GM23248 (cell line): ENCODE data around the gene SLC35F2. TPM values are rescaled to one million over a fixed set of nuclear protein-coding genes. Genes with fewer than 3 reads are reported as not detected.

Source experiments
- DNase-seq: peaks from one replicate; pipeline ENCODE4 v3.0.0-alpha.2; 2015
- H2AFZ ChIP-seq: fragments of 200-600 bp; sonication (generic); 2 replicates; pipeline ENCODE4 v1.6.1; 2016; ENCODE audit warnings: antibody characterized with exemption
- H3F3A ChIP-seq: fragments of 200-600 bp; sonication (generic); 2 replicates; pipeline ENCODE4 v1.6.1; 2016; ENCODE audit warnings: mild to moderate bottlenecking, antibody characterized with exemption, mixed run types; ENCODE audit not compliant: insufficient read depth
- H3K27ac ChIP-seq: fragments of 200-600 bp; sonication (generic); 2 replicates; pipeline ENCODE4 v1.5.1; 2016; ENCODE audit warnings: mild to moderate bottlenecking
- H3K27me3 ChIP-seq: fragments of 200-600 bp; sonication (generic); replicated peaks from 2 replicates; pipeline ENCODE4 v1.6.1; 2016; ENCODE audit warnings: mild to moderate bottlenecking; ENCODE audit not compliant: insufficient read depth
- H3K36me3 ChIP-seq: fragments of 200-600 bp; sonication (generic); 2 replicates; pipeline ENCODE4 v1.6.1; 2016; ENCODE audit warnings: low read depth, mild to moderate bottlenecking
- H3K4me1 ChIP-seq: fragments of 200-600 bp; sonication (generic); 2 replicates; pipeline ENCODE4 v1.6.1; 2016; ENCODE audit warnings: mild to moderate bottlenecking; ENCODE audit not compliant: insufficient read depth
- H3K4me2 ChIP-seq: fragments of 200-600 bp; sonication (generic); one replicate; pipeline ENCODE4 v1.6.1; 2016; ENCODE audit warnings: mild to moderate bottlenecking; ENCODE audit not compliant: unreplicated experiment
- H3K4me3 ChIP-seq: fragments of 200-600 bp; sonication (generic); 2 replicates; pipeline ENCODE4 v1.5.1; 2016; ENCODE audit warnings: mild to moderate bottlenecking
- H3K79me2 ChIP-seq: fragments of 200-600 bp; sonication (generic); 2 replicates; pipeline ENCODE4 v1.6.1; 2016; ENCODE audit warnings: mild to moderate bottlenecking; ENCODE audit not compliant: insufficient read depth
- H3K9ac ChIP-seq: fragments of 200-600 bp; sonication (generic); 2 replicates; pipeline ENCODE4 v1.6.1; 2016; ENCODE audit warnings: mild to moderate bottlenecking
- H3K9me2 ChIP-seq: fragments of 200-600 bp; sonication (generic); 2 replicates; pipeline ENCODE4 v1.6.1; 2016; ENCODE audit warnings: mixed run types, mild to moderate bottlenecking, moderate library complexity; ENCODE audit not compliant: insufficient read depth
- H3K9me3 ChIP-seq: fragments of 200-600 bp; sonication (generic); one replicate; pipeline ENCODE4 v1.6.1; 2017; ENCODE audit warnings: low read depth
- H4K20me1 ChIP-seq: fragments of 200-600 bp; sonication (generic); 2 replicates; pipeline ENCODE4 v1.6.0; 2016; ENCODE audit not compliant: insufficient read depth
- EZH2 ChIP-seq: fragments of 200-600 bp; sonication (generic); IDR thresholded peaks from 2 replicates; pipeline ENCODE4 v1.6.1; 2018; ENCODE audit warnings: antibody characterized with exemption, mild to moderate bottlenecking; ENCODE audit not compliant: insufficient read depth, poor library complexity, severe bottlenecking
- EZH2phosphoT487 ChIP-seq: fragments of 200-600 bp; sonication (generic); IDR thresholded peaks from 2 replicates; pipeline ENCODE4 v1.6.1; 2018; ENCODE audit warnings: antibody characterized with exemption, moderate library complexity, mild to moderate bottlenecking, low read depth; ENCODE audit not compliant: insufficient read depth
- WGBS, 2 experiments: methylation state at CpG; one replicate each; pipeline ENCODE4 v1.1.6; 2015 to 2017; ENCODE audit warnings: low lambda C conversion rate in 2 of 2, low coverage in 1 of 2; ENCODE audit errors: missing lambda C conversion rate in 2 of 2; 5-methylcytosine and 5-hydroxymethylcytosine counted together
- in situ Hi-C: fragments of 300-500 bp; cut with MboI; formaldehyde crosslinking; loops from 2 replicates; pipeline ENCODE4 v1.15.0; 2020
- polyA plus RNA-seq: library from polyadenylated mRNA; unstranded; fragments of >200 nt; fragmentation: Nextera tagmentation; extraction: Ambion mirVana; gene quantifications from 2 replicates; pipeline ENCODE4 v1.2.1, GENCODE V29; 2016
- total RNA-seq: library from RNA; depleted of rRNA; stranded (reverse); fragments of >200 nt; shearing (Covaris generic); gene quantifications from 2 replicates; pipeline ENCODE4 v1.2.3, GENCODE V29; 2014

Gene SLC35F2
- total and polyA plus RNA-seq, 2 experiments from 2014 or later = 12.4 to 12.9 TPM

- Histone ChIP-seq H3K36me3 (no peaks in the 10 kb centered on the region), H3K4me2 (no peak overlapping the region), H2AFZ (no peak overlapping the region), H3K79me2 (no peaks in the 10 kb centered on the region), H3K4me3 (no peak overlapping the region), H3K27me3 (no peaks in the 10 kb centered on the region), H4K20me1 (no peaks in the 10 kb centered on the region), H3K4me1 (no peaks in the 10 kb centered on the region), H3K9me3 (no peaks in the 10 kb centered on the region), H3K9me2 (no peaks in the 10 kb centered on the region), H3K9ac (no peak overlapping the region), H3K27ac (no peak overlapping the region), H3F3A (no peaks in the 10 kb centered on the region)
- in situ Hi-C loops = no loop called here
- DNase-seq = no peak
- 86 to 90% methylated on average over 9 of the region's 9 CpGs for WGBS, 2 experiments
- TF ChIP-seq EZH2phosphoT487 (no peak), EZH2 (no peak)
Observed at GRCh38 chr11:107751082-107751481, 107.5 kb downstream of the SLC35F2 start.

DNA sequence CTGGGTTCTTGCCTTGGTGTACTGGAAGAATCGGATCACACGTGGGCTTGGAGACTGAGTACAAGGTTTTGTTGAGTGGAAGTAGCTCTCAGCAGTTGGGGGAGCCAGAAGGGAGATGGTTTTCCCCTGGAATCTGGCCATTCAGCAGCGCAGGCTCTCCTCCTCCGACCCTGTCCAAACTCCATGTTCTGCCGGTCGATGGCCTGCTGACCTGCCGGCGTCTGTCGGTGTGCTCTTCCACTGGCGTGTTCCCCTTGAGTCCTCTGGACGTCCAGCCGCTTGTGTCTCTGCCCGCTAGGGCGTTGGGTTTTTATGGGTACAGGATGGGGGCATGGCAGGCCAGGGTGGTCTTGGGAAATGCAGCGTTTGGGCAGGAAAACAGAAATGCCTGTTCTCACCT, 108.3 kb downstream of the SLC35F2 start:
- in situ Hi-C loops = no loop called here
- Histone ChIP-seq H2AFZ (no peak overlapping the region), H3K36me3 (no peaks in the 10 kb centered on the region), H3K9me3 (no peaks in the 10 kb centered on the region), H3K79me2 (no peaks in the 10 kb centered on the region), H3K4me1 (no peaks in the 10 kb centered on the region), H3K4me3 (no peak overlapping the region), H3K4me2 (no peak overlapping the region), H3K9me2 (no peaks in the 10 kb centered on the region), H3K27ac (no peak overlapping the region), H3F3A (no peaks in the 10 kb centered on the region), H4K20me1 (no peaks in the 10 kb centered on the region), H3K9ac (no peak overlapping the region), H3K27me3 (no peaks in the 10 kb centered on the region)
- DNase-seq = no peak
- TF ChIP-seq EZH2 (no peak), EZH2phosphoT487 (no peak)
- WGBS, 2 experiments = 86 to 89% methylated on average over 15 of the region's 15 CpGs

DNA sequence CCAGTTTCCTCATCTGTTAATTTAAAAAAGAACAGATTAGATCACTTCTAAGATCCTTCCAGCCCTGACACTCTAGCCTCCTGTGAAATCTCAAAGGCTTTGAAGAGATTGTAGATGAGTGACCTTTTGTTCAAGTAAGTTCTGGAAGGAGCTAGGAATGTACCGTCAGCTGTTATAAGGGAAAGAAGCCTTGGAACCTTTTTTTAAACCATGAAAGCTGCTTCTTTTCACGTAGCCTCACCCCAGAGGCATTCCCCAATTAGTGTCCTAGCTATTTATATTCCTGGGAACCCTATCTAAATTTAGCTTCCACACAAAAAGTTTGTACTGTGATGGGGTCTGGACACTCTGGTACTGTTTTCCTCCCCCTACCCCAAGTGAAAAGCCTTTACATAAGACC, 111.0 kb downstream of the SLC35F2 start:
- no peak overlapping the region for H3K4me3 ChIP-seq
- no peak overlapping the region for H3K9ac ChIP-seq
- WGBS, 2 experiments = 33 to 42% methylated on average over 2 of the region's 2 CpGs
- H4K20me1 ChIP-seq = no peaks in the 10 kb centered on the region
- in situ Hi-C loops = no loop called here
- no peaks in the 10 kb centered on the region for H3K79me2 ChIP-seq
- no peaks in the 10 kb centered on the region for H3K9me3 ChIP-seq
- no peak for DNase-seq
- H3F3A ChIP-seq = no peaks in the 10 kb centered on the region
- 0 out of 2 replicates have a peak, but pooled peaks cover 6% of the 10 kb centered on the region for H3K27me3 ChIP-seq
- no peaks in the 10 kb centered on the region for H3K36me3 ChIP-seq
- no peak overlapping the region for H2AFZ ChIP-seq
- no peaks in the 10 kb centered on the region for H3K4me1 ChIP-seq
- no peak overlapping the region for H3K4me2 ChIP-seq
- H3K27ac ChIP-seq = no peak overlapping the region
- H3K9me2 ChIP-seq = no peaks in the 10 kb centered on the region
- TF ChIP-seq EZH2phosphoT487 (no peak), EZH2 (no peak)

GRCh38 chr11:107744736-107745135, 113.9 kb downstream of the SLC35F2 start:
- H3K79me2 ChIP-seq = no peaks in the 10 kb centered on the region
- TF ChIP-seq EZH2phosphoT487 (no peak), EZH2 (no peak)
- in situ Hi-C loops = no loop called here

DNA sequence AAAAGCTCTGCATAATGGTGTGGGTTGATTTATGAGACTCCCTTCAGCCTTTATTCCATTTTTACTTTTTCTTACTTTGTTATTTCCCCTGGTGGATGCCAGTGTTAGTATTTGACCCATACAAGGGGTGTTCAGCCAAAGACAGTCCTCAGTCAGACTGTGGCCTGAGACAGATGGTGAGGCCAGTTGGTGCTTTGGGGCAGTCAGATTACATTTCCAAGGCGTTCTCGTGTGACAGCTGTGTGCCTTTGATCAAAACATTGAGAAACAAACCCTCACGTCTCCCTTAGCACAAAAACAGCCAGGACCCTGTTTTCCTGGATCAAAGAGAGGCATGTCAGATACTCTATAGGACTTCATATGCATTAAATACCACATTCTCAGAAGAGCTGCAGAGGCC, 115.4 kb downstream of the SLC35F2 start:
- no peaks in the 10 kb centered on the region for H3K36me3 ChIP-seq
- H3K4me3 ChIP-seq = no peak overlapping the region
- TF ChIP-seq EZH2phosphoT487 (no peak), EZH2 (no peak)
- H3K27ac ChIP-seq = no peak overlapping the region
- no peaks in the 10 kb centered on the region for H3K79me2 ChIP-seq
- no peaks in the 10 kb centered on the region for H3K9me3 ChIP-seq
- H4K20me1 ChIP-seq = no peaks in the 10 kb centered on the region
- in situ Hi-C loops = no loop called here
- H3K9ac ChIP-seq = no peak overlapping the region
- WGBS, 2 experiments = 52 to 56% methylated on average over 3 of the region's 3 CpGs
- no peaks in the 10 kb centered on the region for H3K9me2 ChIP-seq
- H3F3A ChIP-seq = no peaks in the 10 kb centered on the region
- no peak for DNase-seq
- no peak overlapping the region for H2AFZ ChIP-seq
- no peak overlapping the region for H3K4me2 ChIP-seq
- H3K4me1 ChIP-seq = no peaks in the 10 kb centered on the region
- H3K27me3 ChIP-seq = 0 out of 2 replicates have a peak, but pooled peaks cover 6% of the 10 kb centered on the region

More at GRCh38 chr11:107744736-107745135, 113.9 kb downstream of the SLC35F2 start:
- Histone ChIP-seq H3K27ac (no peak overlapping the region), H2AFZ (no peak overlapping the region), H4K20me1 (no peaks in the 10 kb centered on the region), H3K9ac (no peak overlapping the region), H3K4me2 (no peak overlapping the region), H3K9me3 (no peaks in the 10 kb centered on the region), H3K36me3 (no peaks in the 10 kb centered on the region), H3K9me2 (no peaks in the 10 kb centered on the region), H3F3A (no peaks in the 10 kb centered on the region), H3K4me1 (no peaks in the 10 kb centered on the region), H3K27me3 (0 out of 2 replicates have a peak, but pooled peaks cover 6% of the 10 kb centered on the region), H3K4me3 (no peak overlapping the region)
- WGBS, 2 experiments = 57 to 60% methylated on average over 3 of the region's 3 CpGs
- DNase-seq = no peak
